ENCODE measurements around the gene ZNF205. TPM values are rescaled to one million over a fixed set of nuclear protein-coding genes. Genes with fewer than 3 reads are reported as not detected.
A peak's percentile ranks its signal among the peaks of the same experiment; 100 is the strongest.

ZNF205 gene
- total and polyA plus RNA-seq, 2 of the 13 experiments (the other 11 are each of a cell fraction or from before 2014, with no cell fraction given) = 5.8 to 10.2 TPM

- TF ChIP-seq ZBTB7A (CRISPR knock-in tag; IDR thresholded peaks at IDR 0.05) (0 out of 2 replicates have a peak, but pooled peaks have one; percentile 48), HNRNPLL (IDR thresholded peaks at IDR 0.05; ENCODE audit: low read depth, low read length, poor library complexity, severe bottlenecking) (no peak), PRMT3 (CRISPR knock-in tag; IDR thresholded peaks at IDR 0.05; ENCODE audit: borderline replicate concordance, low read depth) (no peak), NPAS2 (CRISPR knock-in tag; IDR thresholded peaks at IDR 0.05; ENCODE audit: borderline replicate concordance) (no peak), JUND (CRISPR knock-in tag; IDR thresholded peaks at IDR 0.05) (no peak), ZNF143 (CRISPR knock-in tag; IDR thresholded peaks at IDR 0.05) (peak; percentile 52; the same call in 1 of the 2 replicates), HMG20B (CRISPR knock-in tag; conservative IDR thresholded peaks at IDR 0.05) (no peak), ZNF256 (CRISPR knock-in tag; conservative IDR thresholded peaks at IDR 0.05) (no peak), SMARCE1 (IDR thresholded peaks at IDR 0.05; ENCODE audit: borderline replicate concordance) (no peak), TGIF2 (CRISPR knock-in tag; IDR thresholded peaks at IDR 0.05) (peak; percentile 73; the same call in 1 of the 2 replicates), ZKSCAN8 (CRISPR knock-in tag; IDR thresholded peaks at IDR 0.05; ENCODE audit: borderline replicate concordance) (peak; percentile 85; the same call in 1 of the 2 replicates), ZNF644 (CRISPR knock-in tag; IDR thresholded peaks at IDR 0.05; ENCODE audit: low read depth) (peak; percentile 48; the same call in 1 of the 2 replicates), ZNF503 (CRISPR knock-in tag; IDR thresholded peaks at IDR 0.05) (peak; percentile 20; the same call in 1 of the 2 replicates), RBFOX2 (IDR thresholded peaks at IDR 0.05; ENCODE audit: low read depth, low read length) (no peak), ZNF784 (CRISPR knock-in tag; IDR thresholded peaks at IDR 0.05; ENCODE audit: borderline replicate concordance) (0 out of 2 replicates have a peak, but pooled peaks have one; percentile 23), ZXDC (CRISPR knock-in tag; IDR thresholded peaks at IDR 0.05) (no peak)
These were observed 40.0 kb downstream of the ZNF205 start (continued) for GRCh38 chr16:3152277-3152990.

Data from HepG2 (cell line).